ENCODE measurements around the gene PTPN18.

DNA sequence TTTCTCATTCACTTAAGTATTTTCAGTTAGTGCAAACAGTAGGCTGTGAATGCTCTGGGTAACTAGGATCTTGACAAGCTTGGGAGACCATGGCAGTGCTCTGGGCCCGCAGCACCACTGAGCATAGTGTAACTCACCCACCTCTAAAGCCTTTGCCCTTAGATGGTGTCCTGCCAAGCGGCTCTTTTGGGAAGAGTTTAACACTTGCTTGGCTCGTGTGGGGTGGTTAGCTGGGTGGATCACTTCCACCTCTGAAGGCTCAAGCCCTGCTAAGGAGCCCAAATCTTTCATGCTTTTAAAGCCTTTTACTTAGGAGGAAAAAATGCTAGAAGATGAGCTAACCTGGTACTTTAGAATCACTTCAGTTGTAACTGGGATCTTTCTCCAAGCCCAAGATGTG, 33.9 kb downstream of the PTPN18 start:
- TF ChIP-seq, protein P1, sequence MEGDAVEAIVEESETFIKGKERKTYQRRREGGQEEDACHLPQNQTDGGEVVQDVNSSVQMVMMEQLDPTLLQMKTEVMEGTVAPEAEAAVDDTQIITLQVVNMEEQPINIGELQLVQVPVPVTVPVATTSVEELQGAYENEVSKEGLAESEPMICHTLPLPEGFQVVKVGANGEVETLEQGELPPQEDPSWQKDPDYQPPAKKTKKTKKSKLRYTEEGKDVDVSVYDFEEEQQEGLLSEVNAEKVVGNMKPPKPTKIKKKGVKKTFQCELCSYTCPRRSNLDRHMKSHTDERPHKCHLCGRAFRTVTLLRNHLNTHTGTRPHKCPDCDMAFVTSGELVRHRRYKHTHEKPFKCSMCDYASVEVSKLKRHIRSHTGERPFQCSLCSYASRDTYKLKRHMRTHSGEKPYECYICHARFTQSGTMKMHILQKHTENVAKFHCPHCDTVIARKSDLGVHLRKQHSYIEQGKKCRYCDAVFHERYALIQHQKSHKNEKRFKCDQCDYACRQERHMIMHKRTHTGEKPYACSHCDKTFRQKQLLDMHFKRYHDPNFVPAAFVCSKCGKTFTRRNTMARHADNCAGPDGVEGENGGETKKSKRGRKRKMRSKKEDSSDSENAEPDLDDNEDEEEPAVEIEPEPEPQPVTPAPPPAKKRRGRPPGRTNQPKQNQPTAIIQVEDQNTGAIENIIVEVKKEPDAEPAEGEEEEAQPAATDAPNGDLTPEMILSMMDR (conservative IDR thresholded peaks at IDR 0.05; ENCODE audit: low read length), result no peak
- TF ChIP-seq EZH2phosphoT487 (IDR thresholded peaks at IDR 0.05; ENCODE audit: borderline replicate concordance), result no peak
